OCI-LY7 (cell line): ENCODE measurements around the gene SPRED2. TPM values are rescaled to one million over a fixed set of nuclear protein-coding genes. Genes with fewer than 3 reads are reported as not detected.
A peak's percentile ranks its signal among the peaks of the same experiment; 100 is the strongest.

ENCODE experiments used
- BruUV-seq: library from RNA; stranded (reverse); fragments of 400-500 nt; replicated peaks from 2 replicates; lab custom pipeline; 2021; lab: Mats Ljungman, UMichigan
- CTCF ChIA-PET: fragments of 300-600 bp; sonication (Branson Sonifier 250); formaldehyde crosslinking; loops from one replicate; lab custom pipeline; 2022; ENCODE audit warnings: antibody characterized with exemption; ENCODE audit not compliant: unreplicated experiment; lab: Charles Lee
- POLR2A ChIA-PET: fragments of 300-600 bp; sonication (Branson Sonifier 250); formaldehyde crosslinking; loops from one replicate; lab custom pipeline; 2022; ENCODE audit warnings: antibody characterized with exemption; lab: Charles Lee
- DNase-seq: peaks from one replicate; pipeline ENCODE4 v3.0.0-alpha.2; 2015; ENCODE audit warnings: low spot score
- H2AFZ ChIP-seq: fragments of 200-600 bp; sonication (generic), shearing (Covaris generic); 2 replicates; pipeline ENCODE4 v1.6.1; 2014; ENCODE audit warnings: mild to moderate bottlenecking, antibody characterized with exemption, low read length, moderate library complexity
- H3K27ac ChIP-seq: fragments of 200-600 bp; sonication (generic); 2 replicates; pipeline ENCODE4 v1.5.1; 2014; ENCODE audit warnings: mixed run types, low read depth, mild to moderate bottlenecking, moderate library complexity, low read length, inconsistent platforms; ENCODE audit not compliant: poor library complexity, severe bottlenecking
- H3K36me3 ChIP-seq: fragments of 200-600 bp; sonication (generic); 2 replicates; pipeline ENCODE4 v1.6.1; 2014; ENCODE audit warnings: mild to moderate bottlenecking, antibody characterized with exemption, low read length, moderate library complexity, mixed read lengths; ENCODE audit not compliant: insufficient read depth
- H3K4me1 ChIP-seq: fragments of 200-600 bp; sonication (generic); 2 replicates; pipeline ENCODE4 v1.5.1; 2014; ENCODE audit warnings: mild to moderate bottlenecking, low read length; ENCODE audit not compliant: insufficient read depth, poor library complexity, severe bottlenecking
- H3K4me2 ChIP-seq: fragments of 200-600 bp; sonication (generic); 2 replicates; pipeline ENCODE4 v1.6.1; 2014; ENCODE audit warnings: mild to moderate bottlenecking, low read length
- H3K4me3 ChIP-seq: fragments of 200-600 bp; sonication (generic); 2 replicates; pipeline ENCODE4 v1.5.1; 2014; ENCODE audit warnings: mild to moderate bottlenecking, low read depth, low read length; ENCODE audit not compliant: poor library complexity, severe bottlenecking
- H3K79me2 ChIP-seq: fragments of 200-600 bp; sonication (generic); 2 replicates; pipeline ENCODE4 v1.6.1; 2016; ENCODE audit warnings: low read depth, mild to moderate bottlenecking, low read length, moderate library complexity, mixed read lengths; ENCODE audit not compliant: insufficient read depth
- H3K9me2 ChIP-seq: fragments of 200-600 bp; sonication (generic); 2 replicates; pipeline ENCODE4 v1.6.1; 2016; ENCODE audit warnings: mild to moderate bottlenecking, low read length, mixed read lengths; ENCODE audit not compliant: insufficient read depth
- H3K9me3 ChIP-seq: fragments of 200-600 bp; sonication (generic); 2 replicates; pipeline ENCODE4 v1.6.1; 2014; ENCODE audit warnings: mild to moderate bottlenecking, mixed run types, low read length, mixed read lengths
- H4K20me1 ChIP-seq: fragments of 200-600 bp; sonication (generic); 2 replicates; pipeline ENCODE4 v1.6.1; 2014; ENCODE audit warnings: mild to moderate bottlenecking, antibody characterized with exemption, low read length, moderate library complexity, mixed read lengths; ENCODE audit not compliant: insufficient read depth
- EZH2phosphoT487 ChIP-seq: fragments of 200-600 bp; sonication (generic); IDR thresholded peaks from 2 replicates; pipeline ENCODE4 v1.6.1; 2018; ENCODE audit warnings: low read depth, borderline replicate concordance, mild to moderate bottlenecking, mixed run types, antibody characterized with exemption, low read length, moderate library complexity, mixed read lengths
- intact Hi-C: fragments of 100-400 bp; cut with micrococcal nuclease; formaldehyde crosslinking; loops from one replicate; pipeline ENCODE4 v1.10.0; 2022; ENCODE audit not compliant: unreplicated experiment
- total RNA-seq, 2 experiments: library from RNA; depleted of rRNA in 1 of 2; stranded (reverse); fragments of >200 nt in 1 of 2; shearing (Covaris generic) in 1 of 2; gene quantifications; 2 replicates each; pipeline ENCODE4 v1.2.3, GENCODE V29; 2014 to 2022
- TF ChIP-seq, protein P1 (sequence below): fragments of 200-600 bp; sonication (generic); conservative IDR thresholded peaks from 2 replicates; pipeline ENCODE4 v1.5.1; 2014; ENCODE audit warnings: mild to moderate bottlenecking, antibody characterized with exemption, low read length, moderate library complexity, mixed read lengths

SPRED2 gene
- total RNA-seq, 2 experiments from 2014 or later: 8.0 to 49.1 TPM

DNA sequence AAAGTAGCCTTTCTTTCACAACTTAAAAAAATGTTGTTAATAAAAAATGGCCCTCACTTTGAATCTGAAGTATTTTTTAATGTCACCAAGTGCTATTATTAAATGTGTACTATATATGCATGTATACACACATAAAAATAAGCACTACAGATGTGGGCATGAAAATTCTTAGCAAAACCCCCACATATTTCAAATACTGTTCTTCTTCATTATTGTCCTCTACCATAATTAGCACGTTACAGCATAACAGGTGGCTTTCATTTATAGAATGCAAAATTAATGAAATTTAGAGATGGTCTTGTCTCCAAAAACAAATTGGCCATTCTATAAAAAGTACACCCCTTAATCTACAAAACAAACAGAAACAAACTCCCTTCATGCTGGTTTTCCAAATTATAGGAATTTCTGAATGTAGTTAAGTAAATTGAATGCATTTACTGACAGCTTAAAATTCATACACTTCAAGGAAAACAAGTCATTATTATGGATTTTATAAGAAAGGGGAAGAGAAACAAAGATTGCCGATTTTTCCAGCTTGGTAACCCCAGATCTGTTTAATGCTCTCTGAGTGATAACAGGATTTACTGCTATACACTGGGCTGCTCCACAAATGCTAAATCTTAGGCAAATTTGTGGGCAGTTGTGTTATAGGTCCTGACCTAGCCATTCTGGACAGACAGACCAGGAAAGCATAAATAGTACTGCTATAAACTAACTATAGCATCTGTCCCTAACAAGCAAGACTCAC, 67.2 kb downstream of the SPRED2 start:
- POLR2A ChIA-PET: interaction anchor here (1.0 to 4.3 kb wide), 11 partner anchors 7 to 53 kb away, joined by 3 to 27 read pairs (median 5); no protein-coding TSS in a partner anchor
- no TSS peak for BruUV-seq
- TF ChIP-seq, protein P1, sequence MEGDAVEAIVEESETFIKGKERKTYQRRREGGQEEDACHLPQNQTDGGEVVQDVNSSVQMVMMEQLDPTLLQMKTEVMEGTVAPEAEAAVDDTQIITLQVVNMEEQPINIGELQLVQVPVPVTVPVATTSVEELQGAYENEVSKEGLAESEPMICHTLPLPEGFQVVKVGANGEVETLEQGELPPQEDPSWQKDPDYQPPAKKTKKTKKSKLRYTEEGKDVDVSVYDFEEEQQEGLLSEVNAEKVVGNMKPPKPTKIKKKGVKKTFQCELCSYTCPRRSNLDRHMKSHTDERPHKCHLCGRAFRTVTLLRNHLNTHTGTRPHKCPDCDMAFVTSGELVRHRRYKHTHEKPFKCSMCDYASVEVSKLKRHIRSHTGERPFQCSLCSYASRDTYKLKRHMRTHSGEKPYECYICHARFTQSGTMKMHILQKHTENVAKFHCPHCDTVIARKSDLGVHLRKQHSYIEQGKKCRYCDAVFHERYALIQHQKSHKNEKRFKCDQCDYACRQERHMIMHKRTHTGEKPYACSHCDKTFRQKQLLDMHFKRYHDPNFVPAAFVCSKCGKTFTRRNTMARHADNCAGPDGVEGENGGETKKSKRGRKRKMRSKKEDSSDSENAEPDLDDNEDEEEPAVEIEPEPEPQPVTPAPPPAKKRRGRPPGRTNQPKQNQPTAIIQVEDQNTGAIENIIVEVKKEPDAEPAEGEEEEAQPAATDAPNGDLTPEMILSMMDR: no peak
- TF ChIP-seq EZH2phosphoT487: no peak
- peak overlapping the region; percentile 85 for H3K27ac ChIP-seq
- H3K9me3 ChIP-seq: no peaks in the 10 kb centered on the region
- peaks cover 92% of the 10 kb centered on the region for H3K79me2 ChIP-seq
- peaks cover 95% of the 10 kb centered on the region for H3K4me1 ChIP-seq
- no peaks in the 10 kb centered on the region; the same call in 1 of the 2 replicates for H3K36me3 ChIP-seq
- peak overlapping the region; percentile 79 for H3K4me2 ChIP-seq
- H4K20me1 ChIP-seq: no peaks in the 10 kb centered on the region
- no peaks in the 10 kb centered on the region for H3K9me2 ChIP-seq
- peak; percentile 57 for DNase-seq
- no peak overlapping the region; the same call in 1 of the 2 replicates for H2AFZ ChIP-seq
- H3K4me3 ChIP-seq: peak overlapping the region; percentile 68
- CTCF ChIA-PET: interaction anchor here (1.0 to 1.2 kb wide), 2 partner anchors 10 to 29 kb away, joined by 3 read pairs; no protein-coding TSS in a partner anchor
- intact Hi-C loops: loop anchor here (1.0 to 2.0 kb wide), 2 partner anchors 42 to 66 kb away; no protein-coding TSS in a partner anchor

DNA sequence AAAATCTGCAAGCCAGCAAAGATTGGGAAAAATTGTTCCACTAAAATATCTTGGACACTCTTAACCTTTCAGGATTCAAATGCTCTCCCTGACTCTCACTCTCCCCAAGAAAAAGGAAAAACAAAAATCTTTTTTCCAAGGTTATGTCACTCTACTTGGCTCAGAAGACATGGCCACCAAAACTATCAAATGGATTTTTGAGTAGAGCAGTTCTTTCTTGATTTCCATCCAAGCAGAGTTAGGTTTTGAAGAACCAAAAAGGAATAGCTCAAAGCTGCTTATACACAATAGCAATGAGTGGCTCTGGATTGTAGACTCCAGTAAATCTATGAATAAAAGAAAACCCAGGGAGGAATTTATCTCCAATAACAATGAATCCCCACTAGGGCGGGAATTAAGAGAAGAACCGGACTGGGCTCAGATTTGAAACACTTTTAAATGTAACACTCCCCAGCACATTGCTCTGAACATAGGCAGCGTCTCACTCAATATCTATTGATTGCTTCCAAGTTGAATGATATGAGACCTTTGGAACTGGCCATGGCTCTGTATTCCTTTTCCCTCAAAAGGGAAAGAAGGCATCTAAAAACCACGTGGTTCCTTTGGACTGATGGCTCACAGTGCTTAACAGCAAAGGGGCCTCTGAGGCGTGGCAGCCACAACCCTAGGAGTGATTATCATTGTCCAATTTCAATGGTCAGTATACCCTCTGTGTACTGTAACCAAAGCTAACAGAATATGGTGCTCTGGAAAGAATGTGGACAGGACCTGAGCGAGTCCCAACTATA, 68.3 kb downstream of the SPRED2 start:
- CTCF ChIA-PET: no interaction called here
- Histone ChIP-seq H3K79me2 (peaks cover 87% of the 10 kb centered on the region), H3K4me1 (peaks cover 95% of the 10 kb centered on the region), H3K9me3 (no peaks in the 10 kb centered on the region), H4K20me1 (no peaks in the 10 kb centered on the region), H3K4me2 (peak overlapping the region; percentile 79), H3K9me2 (no peaks in the 10 kb centered on the region), H2AFZ (no peak overlapping the region), H3K27ac (peak overlapping the region; percentile 85), H3K4me3 (peak overlapping the region; percentile 68), H3K36me3 (no peaks in the 10 kb centered on the region; the same call in 1 of the 2 replicates)
- intact Hi-C loops: loop anchor here (1.0 to 2.0 kb wide), 2 partner anchors 41 to 67 kb away; no protein-coding TSS in a partner anchor
- TF ChIP-seq, protein P1: no peak
- no peak for TF ChIP-seq EZH2phosphoT487
- no peak for DNase-seq
- POLR2A ChIA-PET: interaction anchor here (0.6 to 3.2 kb wide), 14 partner anchors 9 to 54 kb away, joined by 3 to 17 read pairs (median 4); no protein-coding TSS in a partner anchor
- BruUV-seq: no TSS peak
